IPS DF 6.9 (cell line): Measurements from ENCODE around the gene CD22.

Source experiments
- DNase-seq: peaks from one replicate; pipeline ENCODE4 v3.0.0-alpha.2; 2013; ENCODE audit warnings: low read depth, low spot score
- H3K27ac ChIP-seq: one replicate; pipeline ENCODE4 v1.5.1; 2013; ENCODE audit warnings: low read length, control low read depth
- H3K27me3 ChIP-seq: 2 replicates; pipeline ENCODE4 v1.6.1; 2013; ENCODE audit warnings: mild to moderate bottlenecking, low read length; ENCODE audit not compliant: control insufficient read depth, insufficient read depth
- H3K36me3 ChIP-seq: 2 replicates; pipeline ENCODE4 v1.6.1; 2013; ENCODE audit warnings: low read length; ENCODE audit not compliant: control insufficient read depth, insufficient read depth
- H3K4me1 ChIP-seq: 2 replicates; pipeline ENCODE4 v1.6.1; 2013; ENCODE audit warnings: low read length; ENCODE audit not compliant: control insufficient read depth, insufficient read depth
- H3K4me3 ChIP-seq: 2 replicates; pipeline ENCODE4 v1.5.1; 2013; ENCODE audit warnings: mild to moderate bottlenecking, low read length
- H3K9me3 ChIP-seq: 2 replicates; pipeline ENCODE4 v1.6.1; 2013; ENCODE audit warnings: low read length, inconsistent platforms; ENCODE audit not compliant: control insufficient read depth, insufficient read depth
- WGBS: extraction: QIAGEN DNeasy Blood & Tissue Kit; methylation state at CpG from one replicate; pipeline ENCODE4 v1.1.7; 2013; ENCODE audit warnings: mixed read lengths, missing lambda C conversion rate; ENCODE audit not compliant: insufficient read length, insufficient coverage; 5-methylcytosine and 5-hydroxymethylcytosine counted together

The CD22 gene

DNA sequence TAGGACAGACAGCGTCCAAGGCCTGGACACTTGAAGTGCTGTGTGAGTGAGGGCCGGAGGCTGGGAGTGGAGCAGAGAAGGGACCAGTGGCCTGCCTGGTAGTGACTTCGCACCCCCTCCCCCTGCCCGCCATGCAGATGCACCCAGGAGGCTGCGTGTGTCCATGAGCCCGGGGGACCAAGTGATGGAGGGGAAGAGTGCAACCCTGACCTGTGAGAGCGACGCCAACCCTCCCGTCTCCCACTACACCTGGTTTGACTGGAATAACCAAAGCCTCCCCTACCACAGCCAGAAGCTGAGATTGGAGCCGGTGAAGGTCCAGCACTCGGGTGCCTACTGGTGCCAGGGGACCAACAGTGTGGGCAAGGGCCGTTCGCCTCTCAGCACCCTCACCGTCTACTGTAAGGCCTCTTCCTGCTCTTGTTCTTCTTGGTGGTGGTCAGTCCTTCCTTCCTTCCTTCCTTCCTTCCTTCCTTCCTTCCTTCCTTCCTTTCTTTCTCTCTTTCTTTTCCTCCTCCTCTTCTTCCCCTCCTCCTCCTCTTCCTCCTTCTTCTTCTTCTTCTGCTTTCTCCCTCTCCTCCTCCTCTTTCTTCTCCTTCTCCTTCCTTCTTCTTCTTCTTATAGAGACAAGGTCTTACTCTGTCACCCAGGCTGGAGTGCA, 12.7 kb downstream of the CD22 start:
- no CpG with 5 or more reads among the region's 14 CpGs for WGBS
- Histone ChIP-seq H3K27me3 (no peaks in the 10 kb centered on the region), H3K4me3 (no peak overlapping the region), H3K4me1 (no peaks in the 10 kb centered on the region), H3K36me3 (no peaks in the 10 kb centered on the region), H3K27ac (no peak overlapping the region), H3K9me3 (no peaks in the 10 kb centered on the region)
- no peak for DNase-seq

DNA sequence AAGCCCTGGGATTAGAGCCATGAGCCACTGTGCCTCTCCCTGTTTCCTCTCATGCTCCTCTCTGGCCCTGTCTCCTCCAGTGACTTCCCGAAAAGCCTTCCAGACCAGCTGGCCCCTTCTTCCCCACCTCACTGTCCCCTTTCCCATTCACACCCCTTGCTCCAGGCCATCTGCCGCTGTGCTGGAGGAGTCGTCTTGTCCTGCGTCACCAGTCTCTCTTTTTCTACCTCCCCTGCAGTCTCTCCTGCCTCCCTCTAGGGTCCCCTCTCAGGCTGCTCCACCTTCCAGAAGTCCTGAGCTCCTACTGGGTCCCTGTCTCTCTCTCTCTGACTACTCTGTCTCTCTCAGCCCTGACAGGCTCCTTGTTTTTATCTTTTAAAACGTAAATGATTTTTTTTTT, 13.4 kb downstream of the CD22 start:
- no peak overlapping the region for H3K27ac ChIP-seq
- H3K27me3 ChIP-seq = no peaks in the 10 kb centered on the region
- no CpG with 5 or more reads among the region's 5 CpGs for WGBS

DNA sequence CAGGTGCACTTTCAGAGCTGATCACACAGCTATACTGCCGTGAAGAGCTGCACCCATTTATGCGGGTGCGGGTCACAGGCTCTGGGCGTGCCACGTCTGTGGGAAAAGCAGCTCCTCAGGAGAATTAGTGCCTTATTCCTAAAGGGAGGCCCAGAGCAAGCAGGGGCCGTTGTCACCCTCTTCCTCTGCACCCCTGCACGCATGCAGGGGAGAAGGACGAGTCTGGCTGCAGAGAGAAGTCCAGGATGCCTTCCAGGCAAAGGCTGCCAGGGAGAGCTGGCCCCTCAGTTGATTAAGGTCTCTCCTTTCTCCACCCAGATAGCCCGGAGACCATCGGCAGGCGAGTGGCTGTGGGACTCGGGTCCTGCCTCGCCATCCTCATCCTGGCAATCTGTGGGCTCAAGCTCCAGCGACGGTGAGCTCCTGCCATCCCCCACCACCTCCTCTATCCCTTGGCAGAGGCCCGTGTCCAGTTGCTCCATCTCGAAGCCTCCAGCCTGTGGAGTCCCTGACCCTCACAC, 15.6 kb downstream of the CD22 start:
- no CpG with 5 or more reads among the region's 17 CpGs for WGBS
- H3K36me3 ChIP-seq = no peaks in the 10 kb centered on the region

More for the DNA sequence above, 13.4 kb downstream of the CD22 start:
- Histone ChIP-seq H3K36me3 (no peaks in the 10 kb centered on the region), H3K4me1 (no peaks in the 10 kb centered on the region), H3K4me3 (no peak overlapping the region), H3K9me3 (no peaks in the 10 kb centered on the region)
- DNase-seq = no peak

DNA sequence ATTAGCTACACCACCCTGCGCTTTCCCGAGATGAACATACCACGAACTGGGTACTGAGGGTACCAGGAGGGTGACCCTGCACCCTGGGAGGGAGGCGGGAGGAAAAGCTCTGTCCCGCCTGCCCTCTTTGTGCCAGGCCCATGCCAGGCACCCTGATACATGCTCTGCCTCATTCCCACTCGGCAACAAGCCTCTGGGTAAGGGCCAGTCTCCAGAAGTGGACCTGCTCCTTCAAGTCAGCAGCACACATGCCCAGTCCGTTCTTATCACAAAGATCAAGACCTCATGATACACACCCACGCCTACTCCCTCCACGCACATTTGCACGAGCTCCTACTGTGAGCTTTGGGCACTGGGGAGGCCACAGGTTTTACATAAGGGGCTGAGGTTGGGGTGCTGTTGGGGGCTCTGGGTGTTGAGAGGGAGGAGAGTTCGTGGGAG, 16.7 kb downstream of the CD22 start:
- H3K4me3 ChIP-seq = no peak overlapping the region
- H3K27me3 ChIP-seq = no peaks in the 10 kb centered on the region
- WGBS = no CpG with 5 or more reads among the region's 11 CpGs
- peaks cover 3% of the 10 kb centered on the region; the same call in 1 of the 2 replicates for H3K4me1 ChIP-seq
- no peaks in the 10 kb centered on the region for H3K36me3 ChIP-seq
- H3K27ac ChIP-seq = no peak overlapping the region
- H3K9me3 ChIP-seq = no peaks in the 10 kb centered on the region
- no peak for DNase-seq

More for the DNA sequence above, 15.6 kb downstream of the CD22 start:
- H3K27me3 ChIP-seq = no peaks in the 10 kb centered on the region
- no peaks in the 10 kb centered on the region for H3K9me3 ChIP-seq
- H3K4me3 ChIP-seq = no peak overlapping the region
- peaks cover 3% of the 10 kb centered on the region; the same call in 1 of the 2 replicates for H3K4me1 ChIP-seq
- no peak overlapping the region for H3K27ac ChIP-seq
- no peak for DNase-seq

- no peaks in the 10 kb centered on the region for H3K9me3 ChIP-seq
- H3K4me1 ChIP-seq = peaks cover 3% of the 10 kb centered on the region; the same call in 1 of the 2 replicates
- WGBS = no CpG with 5 or more reads among the region's 28 CpGs
- H3K4me3 ChIP-seq = no peak overlapping the region
- H3K27ac ChIP-seq = no peak overlapping the region
- no peaks in the 10 kb centered on the region for H3K27me3 ChIP-seq
- no peak for DNase-seq
- no peaks in the 10 kb centered on the region for H3K36me3 ChIP-seq
Measured at GRCh38 chr19:35346193-35347052, 17.4 kb downstream of the CD22 start.

DNA sequence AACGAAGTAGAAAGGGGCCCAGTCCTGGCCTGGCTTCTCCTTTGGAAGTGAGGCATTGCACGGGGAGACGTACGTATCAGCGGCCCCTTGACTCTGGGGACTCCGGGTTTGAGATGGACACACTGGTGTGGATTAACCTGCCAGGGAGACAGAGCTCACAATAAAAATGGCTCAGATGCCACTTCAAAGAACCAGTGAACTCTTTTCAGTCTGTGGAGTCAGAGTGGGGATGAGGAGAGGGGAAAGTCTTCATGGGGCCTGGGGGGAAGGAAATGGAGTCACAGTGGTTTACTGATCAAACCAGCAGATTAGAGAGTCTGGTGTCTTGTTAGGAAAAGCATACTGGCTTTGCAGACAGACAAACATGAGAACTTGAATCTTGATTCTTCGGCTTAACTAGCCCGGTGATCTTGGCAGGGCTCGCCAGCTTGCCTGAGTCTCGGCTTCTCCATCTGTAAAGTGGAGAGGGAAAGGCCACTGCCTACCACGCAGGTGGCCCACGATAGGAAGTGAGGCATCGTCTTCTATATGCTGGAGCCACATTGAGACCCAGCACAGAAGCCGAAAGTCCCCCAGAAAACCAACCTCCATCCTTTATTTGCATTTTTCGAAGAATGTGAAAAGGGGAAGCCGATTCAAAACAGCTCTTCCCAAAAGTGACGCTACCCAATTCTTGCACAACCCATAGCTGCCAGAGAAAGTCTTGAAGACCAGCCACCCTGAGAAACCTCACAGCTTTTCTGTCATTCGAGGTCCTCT, 18.4 kb downstream of the CD22 start, which contains the start of gene FFAR1:
TSS of gene FFAR1 (plus strand) at position 732 of the 759 bp plus-strand sequence. CDS start 3,650 bp downstream, outside the sequence.
- Histone ChIP-seq H3K27ac (no peak within 1 kb of the TSS), H3K9me3 (no peaks in the 10 kb centered on the region), H3K4me3 (no peak within 1 kb of the TSS), H3K27me3 (no peaks in the 10 kb centered on the region), H3K36me3 (no peaks in the 10 kb centered on the region), H3K4me1 (peaks cover 3% of the 10 kb centered on the region; the same call in 1 of the 2 replicates)
- no CpG with 5 or more reads among the region's 18 CpGs for WGBS
- DNase-seq = no peak

GRCh38 chr19:35347930-35348298, 18.9 kb downstream of the CD22 start:
- H3K27me3 ChIP-seq = no peaks in the 10 kb centered on the region
- DNase-seq = no peak
- no peaks in the 10 kb centered on the region for H3K9me3 ChIP-seq
- no peaks in the 10 kb centered on the region for H3K36me3 ChIP-seq
- no peak overlapping the region for H3K27ac ChIP-seq
- H3K4me3 ChIP-seq = no peak overlapping the region
- WGBS = no CpG with 5 or more reads among the region's 7 CpGs
- H3K4me1 ChIP-seq = peaks cover 6% of the 10 kb centered on the region

- H3K36me3 ChIP-seq = no peaks in the 10 kb centered on the region
- peaks cover 6% of the 10 kb centered on the region for H3K4me1 ChIP-seq
- H3K27ac ChIP-seq = no peak overlapping the region
- no CpG with 5 or more reads among the region's 18 CpGs for WGBS
- no peak for DNase-seq
- no peaks in the 10 kb centered on the region for H3K9me3 ChIP-seq
- no peaks in the 10 kb centered on the region for H3K27me3 ChIP-seq
- no peak overlapping the region for H3K4me3 ChIP-seq
Measured at GRCh38 chr19:35348911-35349611, 20.1 kb downstream of the CD22 start.

DNA sequence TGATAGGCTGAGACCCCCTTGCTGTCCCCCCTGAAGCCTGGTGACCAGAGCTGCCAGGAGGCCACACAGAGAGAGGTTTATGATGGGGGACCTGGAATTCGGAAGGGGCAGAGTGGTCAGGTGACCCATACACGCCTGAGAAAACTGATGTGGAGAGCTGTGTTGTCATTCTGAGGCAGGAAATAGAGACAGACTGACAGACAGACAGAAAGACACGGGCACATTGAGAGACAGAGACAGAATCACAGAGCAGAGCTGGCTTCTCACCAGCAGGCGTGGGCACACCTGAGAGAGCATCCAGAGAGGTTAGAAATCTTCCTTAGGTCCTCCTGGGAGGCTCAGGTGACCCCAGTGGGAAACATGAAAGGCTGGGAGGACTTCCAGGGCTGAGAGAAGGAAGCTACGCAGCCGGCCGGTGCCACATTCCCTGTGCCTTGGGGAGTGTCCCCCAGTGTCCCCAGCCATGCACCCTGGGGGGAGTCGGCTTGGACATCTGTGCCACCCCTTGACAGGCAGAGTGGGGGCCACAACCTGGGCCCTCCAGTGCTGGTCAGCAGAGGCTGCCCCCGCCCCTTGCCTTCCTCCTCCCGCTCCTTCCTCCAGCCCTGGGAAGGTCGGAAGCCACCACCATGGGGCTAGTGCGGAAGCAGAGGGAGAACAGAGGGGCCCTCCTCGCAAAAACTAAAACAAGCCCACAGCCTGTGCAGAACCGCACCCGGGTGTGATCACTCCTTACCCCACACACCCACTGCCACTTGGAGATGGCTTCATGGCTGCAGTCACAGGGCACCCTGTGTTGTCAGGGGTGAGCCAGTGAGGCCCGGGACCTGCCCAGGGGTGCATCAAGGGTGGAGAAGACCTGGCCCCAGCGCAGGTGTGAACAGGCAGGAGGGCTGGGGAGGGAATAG, 20.9 kb downstream of the CD22 start:
- no CpG with 5 or more reads among the region's 17 CpGs for WGBS
- no peaks in the 10 kb centered on the region for H3K36me3 ChIP-seq
- H3K27ac ChIP-seq = no peak overlapping the region

More for the DNA sequence above, 20.9 kb downstream of the CD22 start:
- Histone ChIP-seq H3K4me1 (peaks cover 6% of the 10 kb centered on the region), H3K4me3 (no peak overlapping the region), H3K9me3 (no peaks in the 10 kb centered on the region), H3K27me3 (no peaks in the 10 kb centered on the region)
- DNase-seq = no peak
